HEK293 (cell line): Measurements from ENCODE around the gene RCOR3.

ENCODE experiments used
- CTCF ChIA-PET: fragments of 350-600 bp; formaldehyde crosslinking; extraction: SDS; loops from one replicate; lab custom pipeline; 2021; ENCODE audit warnings: antibody characterized with exemption; lab: Yijun Ruan, JAX
- POLR2A ChIA-PET: fragments of 300-600 bp; formaldehyde crosslinking; extraction: SDS; loops from one replicate; lab custom pipeline; 2020; ENCODE audit warnings: antibody characterized with exemption, inconsistent platforms; lab: Yijun Ruan, JAX
- H3K27ac ChIP-seq: fragments of 200-500 bp; sonication (Bioruptor generic); 2 replicates; pipeline ENCODE4 v1.5.1; 2014; ENCODE audit warnings: low read depth, low read length, control low read depth, inconsistent platforms; ENCODE audit errors: extremely low read depth
- H3K36me3 ChIP-seq, 2 experiments: fragments of 200-500 bp in 1 of 2; sonication (Bioruptor generic) in 1 of 2; 1 replicate in 1 of 2; 2 replicates in 1 of 2; pipeline ENCODE4 v1.5.1; 2014 to 2017; ENCODE audit warnings: inconsistent platforms in 2 of 2, low read length in 2 of 2; ENCODE audit not compliant: control insufficient read depth in 2 of 2, insufficient read depth in 1 of 2
- H3K4me1 ChIP-seq: fragments of 200-500 bp; sonication (Bioruptor generic); 2 replicates; pipeline ENCODE4 v1.5.1; 2014; ENCODE audit warnings: mild to moderate bottlenecking, low read length, inconsistent platforms; ENCODE audit not compliant: control insufficient read depth, insufficient read depth
- H3K4me3 ChIP-seq: 2 replicates; pipeline ENCODE4 v1.5.1; 2011; ENCODE audit warnings: low read depth, mild to moderate bottlenecking, control low read depth, low read length, moderate library complexity
- H3K9me3 ChIP-seq: fragments of 200-500 bp; sonication (Bioruptor generic); 2 replicates; pipeline ENCODE4 v1.5.1; 2014; ENCODE audit warnings: low read depth, low read length, inconsistent platforms; ENCODE audit not compliant: control insufficient read depth, insufficient read depth
- GLIS1 ChIP-seq: fragments of 450-650 bp; formaldehyde crosslinking; IDR thresholded peaks from 2 replicates; pipeline ENCODE4 v1.5.1; 2016; ENCODE audit warnings: missing biosample characterization, missing genetic modification characterization
- PBX3 ChIP-seq: sonication (generic); formaldehyde crosslinking; IDR thresholded peaks from 2 replicates; pipeline ENCODE4 v1.8.1; 2022; ENCODE audit warnings: mild to moderate bottlenecking, moderate library complexity, missing genetic modification reagents
- PRDM1 ChIP-seq: fragments of 450-650 bp; formaldehyde crosslinking; IDR thresholded peaks from 2 replicates; pipeline ENCODE4; 2016; ENCODE audit warnings: missing biosample characterization, missing genetic modification characterization
- PRDM6 ChIP-seq: fragments of 450-650 bp; formaldehyde crosslinking; IDR thresholded peaks from 2 replicates; pipeline ENCODE4 v1.5.1; 2017; ENCODE audit warnings: missing biosample characterization, missing genetic modification characterization
- SP2 ChIP-seq: fragments of 450-650 bp; formaldehyde crosslinking; IDR thresholded peaks from 2 replicates; pipeline ENCODE4 v1.5.1; 2016; ENCODE audit warnings: missing biosample characterization, missing genetic modification characterization
- WT1 ChIP-seq: fragments of 450-650 bp; formaldehyde crosslinking; IDR thresholded peaks from 2 replicates; pipeline ENCODE4 v1.5.1; 2016; ENCODE audit warnings: missing biosample characterization, missing genetic modification characterization
- ZBTB11 ChIP-seq: fragments of 450-650 bp; formaldehyde crosslinking; conservative IDR thresholded peaks from 2 replicates; pipeline ENCODE4 v1.5.1; 2016; ENCODE audit warnings: low read depth, missing biosample characterization, missing genetic modification characterization
- ZBTB17 ChIP-seq: fragments of 450-650 bp; formaldehyde crosslinking; IDR thresholded peaks from 2 replicates; pipeline ENCODE4 v1.5.1; 2016; ENCODE audit warnings: missing biosample characterization, missing genetic modification characterization
- ZBTB20 ChIP-seq: fragments of 450-650 bp; formaldehyde crosslinking; IDR thresholded peaks from 2 replicates; pipeline ENCODE4 v1.5.1; 2016; ENCODE audit warnings: missing biosample characterization, missing genetic modification characterization
- ZBTB48 ChIP-seq: fragments of 450-650 bp; formaldehyde crosslinking; IDR thresholded peaks from 2 replicates; pipeline ENCODE4 v1.5.1; 2016; ENCODE audit warnings: missing biosample characterization, missing genetic modification characterization
- ZBTB7A ChIP-seq: fragments of 450-650 bp; formaldehyde crosslinking; IDR thresholded peaks from 2 replicates; pipeline ENCODE4 v1.5.1; 2016; ENCODE audit warnings: low read depth, missing biosample characterization, missing genetic modification characterization
- ZNF169 ChIP-seq: fragments of 450-650 bp; formaldehyde crosslinking; IDR thresholded peaks from 2 replicates; pipeline ENCODE4 v1.5.1; 2016; ENCODE audit warnings: missing biosample characterization, missing genetic modification characterization
- ZNF335 ChIP-seq: fragments of 450-650 bp; formaldehyde crosslinking; conservative IDR thresholded peaks from 2 replicates; pipeline ENCODE4 v1.5.1; 2016; ENCODE audit warnings: missing biosample characterization, missing genetic modification characterization
- ZNF341 ChIP-seq: fragments of 450-650 bp; formaldehyde crosslinking; IDR thresholded peaks from 2 replicates; pipeline ENCODE4; 2016; ENCODE audit warnings: low read depth, missing biosample characterization, missing genetic modification characterization
- ZNF366 ChIP-seq: fragments of 450-650 bp; formaldehyde crosslinking; conservative IDR thresholded peaks from 2 replicates; pipeline ENCODE4 v1.5.1; 2016; ENCODE audit warnings: missing biosample characterization, missing genetic modification characterization
- ZNF558 ChIP-seq: fragments of 450-650 bp; formaldehyde crosslinking; IDR thresholded peaks from 2 replicates; pipeline ENCODE4 v1.5.1; 2016; ENCODE audit warnings: missing biosample characterization, missing genetic modification characterization
- ZNF561 ChIP-seq: fragments of 450-650 bp; IDR thresholded peaks from 2 replicates; pipeline ENCODE4 v1.5.1; 2018; ENCODE audit warnings: missing biosample characterization, missing genetic modification characterization, borderline replicate concordance
- ZNF629 ChIP-seq: fragments of 450-650 bp; formaldehyde crosslinking; IDR thresholded peaks from 2 replicates; pipeline ENCODE4 v1.5.1; 2017; ENCODE audit warnings: missing biosample characterization, missing genetic modification characterization
- ZSCAN5A ChIP-seq: fragments of 450-650 bp; formaldehyde crosslinking; IDR thresholded peaks from 2 replicates; pipeline ENCODE4 v1.5.1; 2016; ENCODE audit warnings: missing biosample characterization, missing genetic modification characterization

RCOR3 gene

GRCh38 chr1:211258310-211258755 is 833 bp upstream of the RCOR3 start:
- Histone ChIP-seq H3K36me3 (no peaks in the 10 kb centered on the region; a peak in 2 of 3 replicates), H3K9me3 (no peaks in the 10 kb centered on the region), H3K4me3 (peak overlapping the region; percentile 97), H3K4me1 (no peaks in the 10 kb centered on the region), H3K27ac (peak overlapping the region; percentile 94)
- CTCF ChIA-PET: interaction anchor here (0.6 to 1.5 kb wide), 10 partner anchors 10 to 1105 kb away, joined by 3 to 7 read pairs (median 4); partner anchors contain the start of gene KCNH1
- POLR2A ChIA-PET: interaction anchor here (0.7 to 1.4 kb wide), 3 partner anchors 8 to 22 kb away, joined by 3 to 4 read pairs (median 3); no protein-coding TSS in a partner anchor
- 0 out of 2 replicates have a peak, but pooled peaks have one; percentile 52 for TF ChIP-seq PRDM1 (tag by site-specific recombination)
- TF ChIP-seq ZBTB20 (tag by site-specific recombination): peak; percentile 78; the same call in 1 of the 2 replicates
- peak; percentile 85 for TF ChIP-seq ZBTB17
- TF ChIP-seq ZNF366: peak; percentile 95
- TF ChIP-seq ZNF335 (tag by site-specific recombination): peak; percentile 78
- 0 out of 2 replicates have a peak, but pooled peaks have one; percentile 10 for TF ChIP-seq ZNF629 (tag by site-specific recombination)
- TF ChIP-seq ZNF169: no peak
- 0 out of 2 replicates have a peak, but pooled peaks have one; percentile 10 for TF ChIP-seq ZNF341 (tag by site-specific recombination)
- TF ChIP-seq SP2 (tag by site-specific recombination): no peak

GRCh38 chr1:211259638-211260126 is 516 bp downstream of the RCOR3 start:
- CTCF ChIA-PET: interaction anchor here (0.7 kb wide), 1 partner anchor 104 kb away, joined by 3 read pairs; no protein-coding TSS in a partner anchor

GRCh38 chr1:211260141-211261107 is 1.3 kb downstream of the RCOR3 start:
- Histone ChIP-seq H3K27ac (peak overlapping the region; percentile 69), H3K4me1 (no peaks in the 10 kb centered on the region), H3K4me3 (peak overlapping the region; percentile 97), H3K36me3 (no peaks in the 10 kb centered on the region; a peak in 2 of 3 replicates), H3K9me3 (no peaks in the 10 kb centered on the region)
- POLR2A ChIA-PET: interaction anchor here (0.6 to 1.0 kb wide), 4 partner anchors 17 to 126 kb away, joined by 3 to 4 read pairs (median 3); partner anchors contain the start of gene KCNH1
- CTCF ChIA-PET: interaction anchor here (0.6 to 1.1 kb wide), 4 partner anchors 16 to 879 kb away, joined by 3 read pairs; partner anchors contain the start of gene KCNH1
- no peak; the same call in 1 of the 2 replicates for TF ChIP-seq ZBTB48 (tag by site-specific recombination)
- TF ChIP-seq ZNF558: no peak
- TF ChIP-seq ZSCAN5A (tag by site-specific recombination): no peak
- peak; percentile 9; the same call in 1 of the 2 replicates for TF ChIP-seq GLIS1 (tag by site-specific recombination)
- TF ChIP-seq ZBTB11: 0 out of 2 replicates have a peak, but pooled peaks have one; percentile 12

More at GRCh38 chr1:211259638-211260126, 516 bp downstream of the RCOR3 start:
- Histone ChIP-seq H3K4me1 (no peaks in the 10 kb centered on the region), H3K27ac (peak overlapping the region; percentile 99), H3K9me3 (no peaks in the 10 kb centered on the region), H3K4me3 (peak overlapping the region; percentile 97), H3K36me3 (no peaks in the 10 kb centered on the region; a peak in 2 of 3 replicates)
- POLR2A ChIA-PET: no interaction called here
- TF ChIP-seq PRDM6 (tag by site-specific recombination) (no peak), ZBTB7A (0 out of 2 replicates have a peak, but pooled peaks have one; percentile 15), ZNF335 (tag by site-specific recombination) (peak; percentile 43; the same call in 1 of the 2 replicates), WT1 (tag by site-specific recombination) (0 out of 2 replicates have a peak, but pooled peaks have one; percentile 7), ZNF561 (tag by site-specific recombination) (no peak), PBX3 (0 out of 2 replicates have a peak, but pooled peaks have one; percentile 6)
